ENCODE results near the gene IRX2. TPM values are rescaled to one million over a fixed set of nuclear protein-coding genes. Genes with fewer than 3 reads are reported as not detected.

The IRX2 gene
- total RNA-seq, 2 experiments from 2014 or later = not detected

- H3K4me3 Mint-ChIP-seq = no peak overlapping the region
- H3K27ac Mint-ChIP-seq = no peak overlapping the region
- no peaks in the 10 kb centered on the region for H3K36me3 Mint-ChIP-seq (ENCODE audit: low read depth)
- CTCF ChIA-PET = interaction anchor here (0.6 kb wide), 1 partner anchor 42 kb away, joined by 3 read pairs; no protein-coding TSS in a partner anchor
- H3K9me3 Mint-ChIP-seq = no peaks in the 10 kb centered on the region
- H3K4me1 Mint-ChIP-seq = no peaks in the 10 kb centered on the region
- no peak for DNase-seq
- POLR2A ChIA-PET = no interaction called here
- H3K27me3 Mint-ChIP-seq = peaks cover 6% of the 10 kb centered on the region
Measured at GRCh38 chr5:2732004-2732403, 19.5 kb downstream of the IRX2 start.

DNA sequence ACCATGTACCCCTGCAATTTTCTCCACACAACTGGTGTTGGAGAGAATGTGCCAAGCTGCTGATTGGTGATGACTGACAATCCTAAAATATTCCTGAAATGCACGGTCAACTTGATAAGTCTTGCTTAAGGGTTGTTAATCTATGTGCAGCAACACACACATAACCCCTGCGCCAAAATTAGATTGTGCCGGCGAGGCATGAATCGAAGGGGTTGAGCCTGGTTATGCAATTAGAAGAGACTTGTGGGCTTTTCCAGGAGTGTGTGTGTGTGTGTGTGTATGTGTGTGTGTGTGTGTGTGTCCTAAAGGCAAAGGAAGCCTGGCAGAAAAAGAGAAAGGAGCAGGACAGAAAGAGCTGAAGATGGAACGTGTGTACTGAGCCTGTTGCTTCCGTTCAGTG, 22.3 kb downstream of the IRX2 start:
- Mint-ChIP-seq H3K36me3 (ENCODE audit: low read depth) (no peaks in the 10 kb centered on the region), H3K27ac (no peak overlapping the region), H3K9me3 (no peaks in the 10 kb centered on the region), H3K4me3 (no peak overlapping the region), H3K4me1 (no peaks in the 10 kb centered on the region), H3K27me3 (no peaks in the 10 kb centered on the region)
- ChIA-PET POLR2A (no interaction called here), CTCF (no interaction called here)
- no peak for DNase-seq

GRCh38 chr5:2727550-2727949, 23.9 kb downstream of the IRX2 start:
- Mint-ChIP-seq H3K36me3 (ENCODE audit: low read depth) (no peaks in the 10 kb centered on the region), H3K27ac (no peak overlapping the region), H3K9me3 (no peaks in the 10 kb centered on the region), H3K4me1 (no peaks in the 10 kb centered on the region), H3K27me3 (no peaks in the 10 kb centered on the region), H3K4me3 (no peak overlapping the region)
- POLR2A ChIA-PET = no interaction called here
- CTCF ChIA-PET = interaction anchor here (0.6 kb wide), 1 partner anchor 9 kb away, joined by 3 read pairs; no protein-coding TSS in a partner anchor
- no peak for DNase-seq

GRCh38 chr5:2725980-2726765, 25.3 kb downstream of the IRX2 start:
- Mint-ChIP-seq H3K36me3 (ENCODE audit: low read depth) (no peaks in the 10 kb centered on the region), H3K27me3 (no peaks in the 10 kb centered on the region), H3K4me1 (no peaks in the 10 kb centered on the region), H3K9me3 (no peaks in the 10 kb centered on the region), H3K27ac (no peak overlapping the region), H3K4me3 (no peak overlapping the region)
- ChIA-PET CTCF (no interaction called here), POLR2A (no interaction called here)
- no peak for DNase-seq

GRCh38 chr5:2724831-2725230, 26.6 kb downstream of the IRX2 start:
- H3K27ac Mint-ChIP-seq = no peak overlapping the region
- no peaks in the 10 kb centered on the region for H3K36me3 Mint-ChIP-seq (ENCODE audit: low read depth)
- no peaks in the 10 kb centered on the region for H3K9me3 Mint-ChIP-seq
- H3K27me3 Mint-ChIP-seq = no peaks in the 10 kb centered on the region
- no peak overlapping the region for H3K4me3 Mint-ChIP-seq
- CTCF ChIA-PET = no interaction called here
- H3K4me1 Mint-ChIP-seq = no peaks in the 10 kb centered on the region
- POLR2A ChIA-PET = no interaction called here
- DNase-seq = no peak

DNA sequence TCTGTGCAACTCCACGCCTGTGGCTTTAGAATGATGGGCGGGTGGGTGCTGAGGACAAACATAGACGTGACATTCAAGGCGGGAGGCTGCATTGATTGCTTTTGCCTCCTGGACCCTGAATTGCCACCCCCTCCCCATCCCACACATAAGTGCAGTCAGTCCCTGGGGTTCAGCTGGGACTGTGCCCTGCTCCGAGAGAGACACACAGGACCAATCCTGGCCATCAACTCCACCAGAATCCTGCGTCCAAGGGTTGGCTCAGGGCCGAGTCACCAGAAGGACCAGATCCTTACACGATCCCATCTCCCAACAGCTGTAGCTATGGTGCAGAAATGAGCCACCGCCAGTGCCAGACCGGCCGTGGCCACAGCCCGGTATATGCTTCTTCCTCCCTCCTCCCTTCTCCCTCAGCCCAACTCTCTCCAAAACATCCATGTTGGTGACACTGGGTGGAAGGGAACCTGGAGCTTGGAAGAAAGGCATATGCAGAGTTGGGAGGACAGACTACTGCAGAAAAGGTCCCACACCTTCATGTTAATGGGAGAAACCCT, 27.4 kb downstream of the IRX2 start:
- CTCF ChIA-PET = no interaction called here
- no peaks in the 10 kb centered on the region for H3K9me3 Mint-ChIP-seq
- no peak overlapping the region for H3K4me3 Mint-ChIP-seq
- DNase-seq = no peak
- no peaks in the 10 kb centered on the region for H3K4me1 Mint-ChIP-seq
- no peaks in the 10 kb centered on the region for H3K27me3 Mint-ChIP-seq
- H3K36me3 Mint-ChIP-seq (ENCODE audit: low read depth) = no peaks in the 10 kb centered on the region
- POLR2A ChIA-PET = no interaction called here
- H3K27ac Mint-ChIP-seq = no peak overlapping the region

DNA sequence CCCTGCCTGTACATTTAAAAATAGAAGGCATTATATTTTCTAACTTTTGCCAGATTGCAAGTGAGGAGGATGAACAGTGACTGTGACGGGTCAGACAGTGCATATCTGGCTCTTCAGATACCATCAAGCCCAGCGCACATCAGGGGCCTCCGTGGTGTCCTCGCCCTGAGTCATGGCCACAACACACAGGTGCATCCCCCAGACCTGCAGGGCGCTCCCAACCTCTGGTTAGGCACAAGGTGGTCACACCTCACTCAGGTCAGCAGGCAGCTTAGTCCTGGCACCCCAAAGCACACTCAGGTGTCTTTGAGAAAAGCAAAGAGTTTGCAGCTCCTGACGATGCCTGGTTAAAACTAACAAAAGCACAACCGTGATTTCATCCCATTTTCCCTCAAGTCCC, 28.6 kb downstream of the IRX2 start:
- no peak for DNase-seq
- ChIA-PET POLR2A (no interaction called here), CTCF (interaction anchor here (0.6 kb wide), 1 partner anchor 594 kb away, joined by 4 read pairs; no protein-coding TSS in a partner anchor)
- H3K36me3 Mint-ChIP-seq (ENCODE audit: low read depth) = no peaks in the 10 kb centered on the region
- H3K4me3 Mint-ChIP-seq = no peak overlapping the region
- no peaks in the 10 kb centered on the region for H3K9me3 Mint-ChIP-seq
- H3K27ac Mint-ChIP-seq = no peak overlapping the region
- no peaks in the 10 kb centered on the region for H3K27me3 Mint-ChIP-seq
- H3K4me1 Mint-ChIP-seq = no peaks in the 10 kb centered on the region

- Mint-ChIP-seq H3K4me1 (no peaks in the 10 kb centered on the region), H3K4me3 (no peak overlapping the region), H3K36me3 (ENCODE audit: low read depth) (no peaks in the 10 kb centered on the region), H3K27ac (no peak overlapping the region), H3K9me3 (no peaks in the 10 kb centered on the region), H3K27me3 (no peaks in the 10 kb centered on the region)
- ChIA-PET CTCF (no interaction called here), POLR2A (no interaction called here)
- no peak for DNase-seq
Measured at GRCh38 chr5:2721385-2722138, 29.9 kb downstream of the IRX2 start.

DNA sequence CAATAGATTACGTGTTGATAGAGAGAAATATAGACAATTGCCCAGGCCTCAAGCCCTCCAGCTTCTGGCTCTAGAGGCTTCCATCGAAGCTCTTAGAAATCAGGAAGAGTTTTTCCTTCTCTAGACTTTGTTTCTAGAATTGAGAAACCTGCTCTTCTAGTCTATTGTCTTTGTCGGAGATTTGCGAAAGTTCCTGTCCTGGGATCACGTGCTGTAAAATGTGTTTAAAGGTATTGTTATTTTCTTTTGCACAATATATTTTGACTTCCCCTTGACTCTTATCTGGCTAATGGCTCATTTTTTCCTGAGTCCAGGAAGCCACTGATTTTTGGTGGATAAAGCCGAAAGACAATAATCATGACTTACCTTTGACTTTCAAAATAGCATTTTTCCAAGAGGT, 32.1 kb downstream of the IRX2 start:
- no peaks in the 10 kb centered on the region for H3K27me3 Mint-ChIP-seq
- no peak overlapping the region for H3K27ac Mint-ChIP-seq
- ChIA-PET POLR2A (no interaction called here), CTCF (no interaction called here)
- H3K4me3 Mint-ChIP-seq = no peak overlapping the region
- no peaks in the 10 kb centered on the region for H3K4me1 Mint-ChIP-seq
- no peaks in the 10 kb centered on the region for H3K9me3 Mint-ChIP-seq
- H3K36me3 Mint-ChIP-seq (ENCODE audit: low read depth) = no peaks in the 10 kb centered on the region
- no peak for DNase-seq

DNA sequence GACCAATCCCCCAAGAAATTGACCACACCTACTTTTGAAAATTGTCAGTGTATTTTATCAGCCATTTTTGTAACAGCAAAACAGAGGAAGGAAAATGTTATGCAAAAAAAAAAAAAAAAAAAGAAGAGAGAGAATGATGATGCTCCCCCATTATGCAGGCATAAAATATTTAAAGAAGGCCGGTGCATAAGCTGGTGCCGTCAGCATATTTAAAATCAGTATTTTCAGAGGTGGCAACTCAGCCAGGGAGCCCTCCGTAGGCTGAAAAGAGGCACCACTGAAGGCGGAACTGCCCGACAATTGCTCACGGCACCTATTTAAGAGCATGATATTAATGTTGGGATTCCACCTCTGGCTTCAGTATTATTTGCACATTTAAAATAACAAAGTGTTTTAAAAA, 33.4 kb downstream of the IRX2 start:
- ChIA-PET CTCF (interaction anchor here (0.6 kb wide), 1 partner anchor 9 kb away, joined by 3 read pairs; no protein-coding TSS in a partner anchor), POLR2A (no interaction called here)
- no peak overlapping the region for H3K4me3 Mint-ChIP-seq
- DNase-seq = no peak
- no peaks in the 10 kb centered on the region for H3K9me3 Mint-ChIP-seq
- no peak overlapping the region for H3K27ac Mint-ChIP-seq
- no peaks in the 10 kb centered on the region for H3K27me3 Mint-ChIP-seq
- H3K36me3 Mint-ChIP-seq (ENCODE audit: low read depth) = no peaks in the 10 kb centered on the region
- no peaks in the 10 kb centered on the region for H3K4me1 Mint-ChIP-seq

DNA sequence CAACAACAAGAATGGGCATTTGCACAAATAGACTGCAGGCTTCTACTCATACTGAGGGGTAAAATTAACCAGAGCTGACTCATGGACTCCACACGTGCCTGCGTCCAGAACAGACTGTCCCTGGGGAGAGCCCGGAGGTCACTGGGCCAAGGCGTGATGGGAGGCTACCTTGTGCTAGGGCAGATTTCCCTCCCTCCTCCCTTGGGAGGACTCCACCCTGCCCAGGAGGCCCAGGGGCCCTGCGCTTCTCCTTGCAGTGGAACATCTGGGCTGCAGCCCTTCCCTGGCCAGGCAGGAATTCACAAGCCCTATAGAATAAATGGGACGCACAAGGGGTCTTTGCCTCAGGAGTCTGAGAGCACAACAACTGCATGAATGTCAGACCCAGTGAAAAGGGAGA, 35.6 kb downstream of the IRX2 start:
- H3K36me3 Mint-ChIP-seq (ENCODE audit: low read depth) = no peaks in the 10 kb centered on the region
- no peaks in the 10 kb centered on the region for H3K27me3 Mint-ChIP-seq
- no peaks in the 10 kb centered on the region for H3K9me3 Mint-ChIP-seq
- POLR2A ChIA-PET = no interaction called here
- no peak overlapping the region for H3K27ac Mint-ChIP-seq
- DNase-seq = no peak
- CTCF ChIA-PET = no interaction called here
- no peak overlapping the region for H3K4me3 Mint-ChIP-seq
- H3K4me1 Mint-ChIP-seq = no peaks in the 10 kb centered on the region

DNA sequence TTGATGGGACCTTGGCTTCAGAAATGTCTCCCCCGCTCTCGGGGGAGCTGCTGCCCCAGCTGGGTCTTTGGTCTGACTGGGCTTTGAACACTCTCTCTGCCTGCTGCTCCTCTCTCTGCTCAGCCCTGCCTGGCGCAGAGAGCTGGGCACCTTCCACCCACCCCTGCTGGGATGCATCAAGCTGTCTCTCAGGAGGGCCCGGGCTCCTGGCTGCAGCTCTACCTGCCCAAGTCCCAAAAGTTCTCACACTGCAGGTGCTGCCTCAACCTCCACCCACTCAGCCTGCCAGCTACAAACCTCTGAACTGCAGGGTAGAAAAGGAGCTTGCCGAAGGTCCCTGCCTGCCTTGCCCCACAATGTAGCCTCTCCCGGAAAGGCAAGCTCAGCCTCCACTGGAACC, 36.7 kb downstream of the IRX2 start:
- no peak overlapping the region for H3K4me3 Mint-ChIP-seq
- POLR2A ChIA-PET = no interaction called here
- CTCF ChIA-PET = no interaction called here
- H3K27ac Mint-ChIP-seq = no peak overlapping the region
- DNase-seq = no peak
- no peaks in the 10 kb centered on the region for H3K9me3 Mint-ChIP-seq
- H3K36me3 Mint-ChIP-seq (ENCODE audit: low read depth) = no peaks in the 10 kb centered on the region
- no peaks in the 10 kb centered on the region for H3K4me1 Mint-ChIP-seq
- no peaks in the 10 kb centered on the region for H3K27me3 Mint-ChIP-seq

DNA sequence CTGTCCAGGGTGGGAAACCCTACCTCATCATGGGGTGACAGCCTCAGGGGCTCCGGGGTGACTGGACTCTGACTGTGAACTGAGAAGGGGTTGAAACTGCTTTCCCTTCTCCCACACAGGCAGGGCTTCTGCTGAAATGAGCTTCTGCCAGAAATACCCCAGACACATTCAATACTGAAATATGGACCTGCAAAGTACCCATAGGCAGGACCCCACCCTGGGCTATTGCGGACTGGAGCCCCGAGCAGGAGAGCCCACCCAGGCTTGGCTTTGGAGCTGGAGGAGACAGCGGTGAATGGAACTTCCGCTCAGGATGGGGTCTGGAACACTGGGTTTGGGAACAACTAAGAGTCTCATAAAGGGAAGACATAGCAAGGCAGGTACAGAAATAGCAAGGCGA, 37.5 kb downstream of the IRX2 start:
- H3K4me1 Mint-ChIP-seq = no peaks in the 10 kb centered on the region
- H3K27me3 Mint-ChIP-seq = no peaks in the 10 kb centered on the region
- H3K36me3 Mint-ChIP-seq (ENCODE audit: low read depth) = no peaks in the 10 kb centered on the region
- ChIA-PET CTCF (no interaction called here), POLR2A (no interaction called here)
- no peaks in the 10 kb centered on the region for H3K9me3 Mint-ChIP-seq
- DNase-seq = no peak
- no peak overlapping the region for H3K4me3 Mint-ChIP-seq
- H3K27ac Mint-ChIP-seq = no peak overlapping the region

All from activated CD4-positive, alpha-beta T cell treated with anti-CD3 and anti-CD28 coated beads, Interleukin-2, amount 10 ng/mL, durations not matched to agents 7 days and 5 days (primary cell).